Measurements from ENCODE around the gene ZNF599.

Gene ZNF599

DNA sequence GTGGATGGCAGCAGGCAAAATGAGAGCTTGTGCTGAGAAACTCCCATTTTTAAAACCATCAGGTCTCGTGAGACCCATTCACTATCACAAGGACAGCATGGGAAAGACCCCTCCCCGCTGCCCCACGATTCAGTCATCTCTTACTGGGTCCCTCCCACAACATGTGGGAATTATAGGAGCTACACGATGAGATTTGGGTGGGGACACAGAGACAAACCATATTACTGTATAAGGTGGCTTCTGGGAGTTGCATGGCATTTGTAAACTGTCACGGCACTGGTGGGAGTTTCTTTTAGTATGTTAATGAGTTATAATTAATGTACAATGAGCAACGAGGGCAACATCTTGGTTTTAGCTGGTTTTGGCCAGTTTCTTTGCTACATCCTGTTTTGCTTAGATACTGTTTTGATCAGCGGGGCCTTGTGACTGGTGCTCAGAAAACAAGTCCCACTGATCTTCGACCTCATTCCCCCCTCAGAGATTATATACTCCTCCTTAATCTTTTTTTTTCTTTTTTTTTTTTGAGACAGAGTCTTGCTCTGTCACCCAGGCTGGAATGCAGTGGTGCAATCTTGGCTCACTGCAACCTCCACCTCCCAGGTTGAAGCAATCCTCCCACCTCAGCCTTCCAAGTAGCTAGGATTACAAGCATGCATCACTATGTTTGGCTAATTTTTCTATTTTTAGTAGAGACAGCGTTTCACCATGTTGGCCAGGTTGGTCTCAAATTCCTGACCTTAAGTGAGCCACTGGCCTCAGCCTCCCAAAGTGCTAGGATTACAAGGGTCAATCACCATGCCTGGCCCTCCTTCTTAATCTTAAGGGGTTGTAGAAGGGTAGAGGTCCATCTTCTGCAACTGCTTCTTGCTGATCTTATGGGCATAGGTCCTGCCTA, 21.3 kb upstream of the ZNF599 start:
- ChIA-PET POLR2A (no interaction called here), CTCF (no interaction called here)
- no peak for TF ChIP-seq CTCF (IDR thresholded peaks at IDR 0.05; ENCODE audit: control extremely low read depth, extremely low read depth, low read depth, missing control alignments)
- no peak for DNase-seq (ENCODE audit: extremely low spot score)

DNA sequence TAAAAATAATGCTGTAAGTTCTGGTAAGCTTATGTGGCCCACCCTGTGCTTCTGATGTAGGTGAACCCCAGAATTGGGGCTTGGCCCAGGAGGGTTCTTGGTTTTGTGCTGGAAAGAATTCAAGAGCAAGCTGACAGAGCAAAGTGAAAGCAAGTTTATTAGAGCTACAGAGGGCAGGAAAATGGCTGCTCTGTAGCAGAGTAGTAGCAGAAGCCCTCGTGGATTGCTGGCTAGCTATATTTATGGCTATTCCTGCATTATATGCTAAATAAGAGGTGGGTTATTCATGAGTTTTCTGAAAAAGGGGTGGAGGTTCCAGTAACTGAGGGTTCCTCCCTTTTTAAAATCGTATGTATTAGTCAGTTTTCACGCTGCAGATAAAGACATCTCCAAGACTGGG, 20.6 kb upstream of the ZNF599 start:
- ChIA-PET CTCF (interaction anchor here (1.0 kb wide), 1 partner anchor 9 kb away, joined by 3 read pairs; no protein-coding TSS in a partner anchor), POLR2A (no interaction called here)
- DNase-seq (ENCODE audit: extremely low spot score): no peak
- TF ChIP-seq CTCF (IDR thresholded peaks at IDR 0.05; ENCODE audit: control extremely low read depth, extremely low read depth, low read depth, missing control alignments): no peak

- no peak for DNase-seq (ENCODE audit: extremely low spot score)
- TF ChIP-seq CTCF (IDR thresholded peaks at IDR 0.05; ENCODE audit: control extremely low read depth, extremely low read depth, low read depth, missing control alignments): no peak
- ChIA-PET CTCF (no interaction called here), POLR2A (no interaction called here)
Observed at GRCh38 chr19:34788074-34788473, 15.1 kb upstream of the ZNF599 start.

GRCh38 chr19:34787059-34787824, 14.2 kb upstream of the ZNF599 start:
- DNase-seq (ENCODE audit: extremely low spot score): no peak
- CTCF ChIA-PET: no interaction called here
- TF ChIP-seq CTCF (IDR thresholded peaks at IDR 0.05; ENCODE audit: control extremely low read depth, extremely low read depth, low read depth, missing control alignments): no peak
- POLR2A ChIA-PET: no interaction called here

GRCh38 chr19:34786236-34786635, 13.2 kb upstream of the ZNF599 start:
- ChIA-PET CTCF (no interaction called here), POLR2A (no interaction called here)
- no peak for TF ChIP-seq CTCF (IDR thresholded peaks at IDR 0.05; ENCODE audit: control extremely low read depth, extremely low read depth, low read depth, missing control alignments)

GRCh38 chr19:34779652-34780051, 6.6 kb upstream of the ZNF599 start:
- ChIA-PET POLR2A (no interaction called here), CTCF (no interaction called here)
- no peak for TF ChIP-seq CTCF (IDR thresholded peaks at IDR 0.05; ENCODE audit: control extremely low read depth, extremely low read depth, low read depth, missing control alignments)
- no peak for DNase-seq (ENCODE audit: extremely low spot score)

More at GRCh38 chr19:34786236-34786635, 13.2 kb upstream of the ZNF599 start:
- no peak for DNase-seq (ENCODE audit: extremely low spot score)
